HUES64 (cell line): ENCODE measurements around the gene PRDM11.
"Not testable (repeated sequence)": the region's sequence is repeated elsewhere in the genome, so short reads cannot be mapped to it uniquely, and the experiment has no call there.

Experiments
- H3K27ac ChIP-seq: 2 replicates; pipeline ENCODE4 v1.7.0; 2013; ENCODE audit warnings: low read depth, low read length, inconsistent platforms
- H3K27me3 ChIP-seq: 2 replicates; pipeline ENCODE4 v1.6.1; 2013; ENCODE audit warnings: mild to moderate bottlenecking, low read length; ENCODE audit not compliant: insufficient read depth
- H3K36me3 ChIP-seq: 2 replicates; pipeline ENCODE4 v1.6.1; 2013; ENCODE audit warnings: mild to moderate bottlenecking, low read length; ENCODE audit not compliant: insufficient read depth
- H3K4me1 ChIP-seq: 2 replicates; pipeline ENCODE4 v1.6.1; 2013; ENCODE audit warnings: mild to moderate bottlenecking, low read length, moderate library complexity; ENCODE audit not compliant: insufficient read depth
- H3K4me3 ChIP-seq: 2 replicates; pipeline ENCODE4 v1.5.1; 2013; ENCODE audit warnings: mild to moderate bottlenecking, low read length, moderate library complexity
- H3K9ac ChIP-seq: 2 replicates; pipeline ENCODE4 v1.6.1; 2013; ENCODE audit warnings: mild to moderate bottlenecking, low read depth, low read length
- H3K9me3 ChIP-seq: 2 replicates; pipeline ENCODE4 v1.6.1; 2013; ENCODE audit warnings: low read depth, low read length; ENCODE audit not compliant: insufficient read depth
- WGBS: fragments of 150-250, 120-280 bp; methylation state at CpG from one replicate; pipeline ENCODE4 v1.1.7; 2013; ENCODE audit warnings: missing lambda C conversion rate; 5-methylcytosine and 5-hydroxymethylcytosine counted together

Gene PRDM11

GRCh38 chr11:45247433-45247832 is 101.0 kb downstream of the PRDM11 start:
- WGBS: 77% methylated on average over 2 of the region's 2 CpGs
- Histone ChIP-seq H3K36me3 (no peaks in the 10 kb centered on the region), H3K4me3 (no peak overlapping the region), H3K27ac (no peak overlapping the region), H3K9ac (no peak overlapping the region), H3K27me3 (no peaks in the 10 kb centered on the region), H3K4me1 (no peaks in the 10 kb centered on the region), H3K9me3 (no peaks in the 10 kb centered on the region)

- no peaks in the 10 kb centered on the region for H3K9me3 ChIP-seq
- no peaks in the 10 kb centered on the region for H3K27me3 ChIP-seq
- no peaks in the 10 kb centered on the region for H3K4me1 ChIP-seq
- no peak overlapping the region for H3K4me3 ChIP-seq
- H3K9ac ChIP-seq: no peak overlapping the region
- no peak overlapping the region for H3K27ac ChIP-seq
- WGBS: 86% methylated on average over 2 of the region's 2 CpGs
- H3K36me3 ChIP-seq: no peaks in the 10 kb centered on the region
Observed at GRCh38 chr11:45248501-45249011, 102.1 kb downstream of the PRDM11 start.

GRCh38 chr11:45249372-45249771 is 102.9 kb downstream of the PRDM11 start:
- not testable (repeated sequence) for H3K27ac ChIP-seq, H3K9me3 ChIP-seq, H3K4me1 ChIP-seq, H3K27me3 ChIP-seq, H3K4me3 ChIP-seq, H3K9ac ChIP-seq, H3K36me3 ChIP-seq
- 100% methylated on average over 1 of the region's 1 CpG for WGBS

GRCh38 chr11:45250035-45250718 is 103.7 kb downstream of the PRDM11 start:
- H3K4me1 ChIP-seq: no peaks in the 10 kb centered on the region
- WGBS: 90% methylated on average over 3 of the region's 3 CpGs
- no peak overlapping the region for H3K27ac ChIP-seq
- H3K9ac ChIP-seq: no peak overlapping the region
- no peak overlapping the region for H3K4me3 ChIP-seq
- no peaks in the 10 kb centered on the region for H3K9me3 ChIP-seq
- H3K27me3 ChIP-seq: no peaks in the 10 kb centered on the region
- H3K36me3 ChIP-seq: no peaks in the 10 kb centered on the region

- WGBS: 42% methylated on average over 22 of the region's 22 CpGs
- Histone ChIP-seq H3K36me3 (no peaks in the 10 kb centered on the region), H3K9ac (no peak overlapping the region), H3K27ac (no peak overlapping the region), H3K4me3 (no peak overlapping the region), H3K4me1 (no peaks in the 10 kb centered on the region), H3K9me3 (no peaks in the 10 kb centered on the region), H3K27me3 (no peaks in the 10 kb centered on the region)
Observed at GRCh38 chr11:45252134-45252856, 105.9 kb downstream of the PRDM11 start.

GRCh38 chr11:45252877-45253276 is 106.4 kb downstream of the PRDM11 start:
- H3K27ac ChIP-seq: no peak overlapping the region

GRCh38 chr11:45253640-45254039 is 107.2 kb downstream of the PRDM11 start:
- no peak overlapping the region for H3K9ac ChIP-seq
- no peaks in the 10 kb centered on the region for H3K9me3 ChIP-seq
- WGBS: 91% methylated on average over 9 of the region's 9 CpGs
- H3K4me1 ChIP-seq: no peaks in the 10 kb centered on the region
- no peaks in the 10 kb centered on the region for H3K36me3 ChIP-seq
- no peak overlapping the region for H3K4me3 ChIP-seq
- H3K27me3 ChIP-seq: no peaks in the 10 kb centered on the region
- H3K27ac ChIP-seq: no peak overlapping the region

More at GRCh38 chr11:45252877-45253276, 106.4 kb downstream of the PRDM11 start:
- H3K4me3 ChIP-seq: no peak overlapping the region
- H3K9me3 ChIP-seq: no peaks in the 10 kb centered on the region
- WGBS: 87% methylated on average over 3 of the region's 3 CpGs
- H3K4me1 ChIP-seq: no peaks in the 10 kb centered on the region
- no peaks in the 10 kb centered on the region for H3K27me3 ChIP-seq
- no peaks in the 10 kb centered on the region for H3K36me3 ChIP-seq
- no peak overlapping the region for H3K9ac ChIP-seq

- H3K27me3 ChIP-seq: no peaks in the 10 kb centered on the region
- WGBS: 90% methylated on average over 4 of the region's 4 CpGs
- no peaks in the 10 kb centered on the region for H3K36me3 ChIP-seq
- H3K9me3 ChIP-seq: no peaks in the 10 kb centered on the region
- no peak overlapping the region for H3K9ac ChIP-seq
- H3K4me3 ChIP-seq: no peak overlapping the region
- H3K27ac ChIP-seq: no peak overlapping the region
- H3K4me1 ChIP-seq: no peaks in the 10 kb centered on the region
Observed at GRCh38 chr11:45254070-45254469, 107.6 kb downstream of the PRDM11 start.

GRCh38 chr11:45258982-45259530 is 112.6 kb downstream of the PRDM11 start:
- no peaks in the 10 kb centered on the region for H3K4me1 ChIP-seq
- H3K36me3 ChIP-seq: no peaks in the 10 kb centered on the region
- WGBS: 35% methylated on average over 4 of the region's 4 CpGs
- H3K9ac ChIP-seq: no peak overlapping the region
- H3K27me3 ChIP-seq: no peaks in the 10 kb centered on the region
- H3K4me3 ChIP-seq: no peak overlapping the region
- no peaks in the 10 kb centered on the region for H3K9me3 ChIP-seq
- no peak overlapping the region for H3K27ac ChIP-seq

GRCh38 chr11:45259592-45259991 is 113.2 kb downstream of the PRDM11 start:
- WGBS: 91% methylated on average over 3 of the region's 3 CpGs
- no peaks in the 10 kb centered on the region for H3K9me3 ChIP-seq
- H3K36me3 ChIP-seq: no peaks in the 10 kb centered on the region
- no peaks in the 10 kb centered on the region for H3K27me3 ChIP-seq
- no peak overlapping the region for H3K4me3 ChIP-seq
- H3K27ac ChIP-seq: no peak overlapping the region
- no peaks in the 10 kb centered on the region for H3K4me1 ChIP-seq
- H3K9ac ChIP-seq: no peak overlapping the region

- no peaks in the 10 kb centered on the region for H3K27me3 ChIP-seq
- H3K4me3 ChIP-seq: no peak overlapping the region
- H3K4me1 ChIP-seq: no peaks in the 10 kb centered on the region
- no peaks in the 10 kb centered on the region for H3K9me3 ChIP-seq
- no peak overlapping the region for H3K9ac ChIP-seq
- H3K27ac ChIP-seq: no peak overlapping the region
- H3K36me3 ChIP-seq: no peaks in the 10 kb centered on the region
Observed at GRCh38 chr11:45260071-45260470, 113.6 kb downstream of the PRDM11 start.
